Measurements from ENCODE around the gene MTMR8. TPM values are rescaled to one million over a fixed set of nuclear protein-coding genes. Genes with fewer than 3 reads are reported as not detected.

The MTMR8 gene
- total and polyA plus RNA-seq, 9 of the 15 experiments (the other 6 are each of a cell fraction or from before 2014, with no cell fraction given), result 1.8 to 5.5 (median 3.0) TPM

DNA sequence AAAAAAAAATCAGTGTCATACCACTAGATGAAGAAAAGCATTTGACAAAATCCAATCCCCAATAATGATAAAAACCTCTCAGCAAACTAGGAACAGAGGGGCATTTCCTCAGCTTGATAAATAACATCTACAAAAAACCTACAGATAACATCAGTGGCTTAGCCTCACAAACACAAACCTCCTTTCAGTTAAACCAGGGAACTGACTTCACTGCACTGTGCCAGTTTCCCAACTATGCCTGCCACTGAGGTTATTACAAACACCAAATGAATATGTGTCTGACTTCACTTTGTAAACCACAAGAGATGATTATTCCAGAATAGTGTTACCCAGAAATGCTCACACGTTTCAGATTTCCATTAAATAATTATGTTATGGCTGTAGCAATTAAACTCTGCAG is 15.3 kb downstream of the MTMR8 start (continued):
- TF ChIP-seq CBX3 (IDR thresholded peaks at IDR 0.05; ENCODE audit: borderline replicate concordance in 1 of 2, low read length in 2 of 2) (no peak), MED1 (CRISPR knock-in tag; IDR thresholded peaks at IDR 0.05; ENCODE audit: borderline replicate concordance) (no peak), ZNF586 (CRISPR knock-in tag; conservative IDR thresholded peaks at IDR 0.05) (no peak), GATAD2A (IDR thresholded peaks at IDR 0.05) (no peak), RREB1 (CRISPR knock-in tag; IDR thresholded peaks at IDR 0.05) (no peak), SAP30 (IDR thresholded peaks at IDR 0.05; ENCODE audit: borderline replicate concordance, insufficient read depth, low read depth, low read length, poor library complexity, severe bottlenecking) (no peak), NCOA6 (IDR thresholded peaks at IDR 0.05) (no peak), GATAD2B (IDR thresholded peaks at IDR 0.05; ENCODE audit: borderline replicate concordance) (no peak), ARHGAP35 (IDR thresholded peaks at IDR 0.05; ENCODE audit: partially characterized antibody) (no peak)
- TF ChIP-seq, protein P1, sequence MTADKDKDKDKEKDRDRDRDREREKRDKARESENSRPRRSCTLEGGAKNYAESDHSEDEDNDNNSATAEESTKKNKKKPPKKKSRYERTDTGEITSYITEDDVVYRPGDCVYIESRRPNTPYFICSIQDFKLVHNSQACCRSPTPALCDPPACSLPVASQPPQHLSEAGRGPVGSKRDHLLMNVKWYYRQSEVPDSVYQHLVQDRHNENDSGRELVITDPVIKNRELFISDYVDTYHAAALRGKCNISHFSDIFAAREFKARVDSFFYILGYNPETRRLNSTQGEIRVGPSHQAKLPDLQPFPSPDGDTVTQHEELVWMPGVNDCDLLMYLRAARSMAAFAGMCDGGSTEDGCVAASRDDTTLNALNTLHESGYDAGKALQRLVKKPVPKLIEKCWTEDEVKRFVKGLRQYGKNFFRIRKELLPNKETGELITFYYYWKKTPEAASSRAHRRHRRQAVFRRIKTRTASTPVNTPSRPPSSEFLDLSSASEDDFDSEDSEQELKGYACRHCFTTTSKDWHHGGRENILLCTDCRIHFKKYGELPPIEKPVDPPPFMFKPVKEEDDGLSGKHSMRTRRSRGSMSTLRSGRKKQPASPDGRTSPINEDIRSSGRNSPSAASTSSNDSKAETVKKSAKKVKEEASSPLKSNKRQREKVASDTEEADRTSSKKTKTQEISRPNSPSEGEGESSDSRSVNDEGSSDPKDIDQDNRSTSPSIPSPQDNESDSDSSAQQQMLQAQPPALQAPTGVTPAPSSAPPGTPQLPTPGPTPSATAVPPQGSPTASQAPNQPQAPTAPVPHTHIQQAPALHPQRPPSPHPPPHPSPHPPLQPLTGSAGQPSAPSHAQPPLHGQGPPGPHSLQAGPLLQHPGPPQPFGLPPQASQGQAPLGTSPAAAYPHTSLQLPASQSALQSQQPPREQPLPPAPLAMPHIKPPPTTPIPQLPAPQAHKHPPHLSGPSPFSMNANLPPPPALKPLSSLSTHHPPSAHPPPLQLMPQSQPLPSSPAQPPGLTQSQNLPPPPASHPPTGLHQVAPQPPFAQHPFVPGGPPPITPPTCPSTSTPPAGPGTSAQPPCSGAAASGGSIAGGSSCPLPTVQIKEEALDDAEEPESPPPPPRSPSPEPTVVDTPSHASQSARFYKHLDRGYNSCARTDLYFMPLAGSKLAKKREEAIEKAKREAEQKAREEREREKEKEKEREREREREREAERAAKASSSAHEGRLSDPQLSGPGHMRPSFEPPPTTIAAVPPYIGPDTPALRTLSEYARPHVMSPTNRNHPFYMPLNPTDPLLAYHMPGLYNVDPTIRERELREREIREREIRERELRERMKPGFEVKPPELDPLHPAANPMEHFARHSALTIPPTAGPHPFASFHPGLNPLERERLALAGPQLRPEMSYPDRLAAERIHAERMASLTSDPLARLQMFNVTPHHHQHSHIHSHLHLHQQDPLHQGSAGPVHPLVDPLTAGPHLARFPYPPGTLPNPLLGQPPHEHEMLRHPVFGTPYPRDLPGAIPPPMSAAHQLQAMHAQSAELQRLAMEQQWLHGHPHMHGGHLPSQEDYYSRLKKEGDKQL (CRISPR knock-in tag; IDR thresholded peaks at IDR 0.05; ENCODE audit: borderline replicate concordance), result no peak

Data from K562 (cell line).